GM18868 (cell line): Measurements from ENCODE around the gene MPV17L2.
A peak's percentile ranks its signal among the peaks of the same experiment; 100 is the strongest.
"Not testable (repeated sequence)": the region's sequence is repeated elsewhere in the genome, so short reads cannot be mapped to it uniquely, and the experiment has no call there.

ENCODE experiments used
- ATAC-seq: cut with Tn5 transposase; IDR thresholded peaks from one replicate; pipeline ENCODE4 v1.9.1; 2021; ENCODE audit warnings: mild to moderate bottlenecking, moderate library complexity; ENCODE audit not compliant: unreplicated experiment

The MPV17L2 gene

DNA sequence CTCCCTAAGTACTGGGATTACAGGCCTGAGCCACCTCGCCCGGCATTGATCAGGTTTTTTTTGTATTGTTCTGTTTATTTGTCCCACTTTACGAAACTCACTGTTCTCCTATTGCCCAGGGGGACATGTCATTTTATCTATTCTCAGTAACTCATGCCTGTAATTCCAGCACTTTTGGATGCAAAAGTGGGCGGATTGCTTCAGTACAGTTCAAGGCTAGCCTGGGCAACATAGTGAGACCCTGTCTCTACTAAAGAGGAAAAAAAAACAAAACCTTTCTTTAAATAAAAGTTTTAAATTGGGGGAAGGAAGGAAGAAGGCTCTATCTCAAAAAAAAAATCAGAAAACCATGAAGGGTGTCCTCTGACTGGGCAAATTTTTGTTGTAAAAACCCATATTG, 2.7 kb upstream of the MPV17L2 start:
- ATAC-seq: no peak

DNA sequence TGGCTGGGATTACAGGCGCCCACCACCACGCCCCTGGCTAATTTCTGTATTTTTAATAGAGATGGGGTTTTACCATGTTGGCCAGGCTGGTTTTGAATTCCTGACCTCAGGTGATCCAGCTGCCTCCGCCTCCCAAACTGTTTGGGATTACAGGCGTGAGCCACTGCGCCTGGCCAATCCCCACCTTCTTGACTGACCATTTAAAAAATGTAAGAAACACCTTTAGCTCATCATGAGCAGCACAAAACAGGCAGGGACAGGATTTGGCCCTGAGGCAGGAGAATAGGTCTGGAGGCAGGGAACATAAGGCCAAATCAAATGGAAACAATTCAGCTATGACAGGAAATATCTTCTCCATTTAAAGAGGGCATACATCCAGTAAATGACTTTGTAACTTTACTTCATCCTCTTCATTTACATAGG, 1.4 kb upstream of the MPV17L2 start:
- ATAC-seq: no peak

DNA sequence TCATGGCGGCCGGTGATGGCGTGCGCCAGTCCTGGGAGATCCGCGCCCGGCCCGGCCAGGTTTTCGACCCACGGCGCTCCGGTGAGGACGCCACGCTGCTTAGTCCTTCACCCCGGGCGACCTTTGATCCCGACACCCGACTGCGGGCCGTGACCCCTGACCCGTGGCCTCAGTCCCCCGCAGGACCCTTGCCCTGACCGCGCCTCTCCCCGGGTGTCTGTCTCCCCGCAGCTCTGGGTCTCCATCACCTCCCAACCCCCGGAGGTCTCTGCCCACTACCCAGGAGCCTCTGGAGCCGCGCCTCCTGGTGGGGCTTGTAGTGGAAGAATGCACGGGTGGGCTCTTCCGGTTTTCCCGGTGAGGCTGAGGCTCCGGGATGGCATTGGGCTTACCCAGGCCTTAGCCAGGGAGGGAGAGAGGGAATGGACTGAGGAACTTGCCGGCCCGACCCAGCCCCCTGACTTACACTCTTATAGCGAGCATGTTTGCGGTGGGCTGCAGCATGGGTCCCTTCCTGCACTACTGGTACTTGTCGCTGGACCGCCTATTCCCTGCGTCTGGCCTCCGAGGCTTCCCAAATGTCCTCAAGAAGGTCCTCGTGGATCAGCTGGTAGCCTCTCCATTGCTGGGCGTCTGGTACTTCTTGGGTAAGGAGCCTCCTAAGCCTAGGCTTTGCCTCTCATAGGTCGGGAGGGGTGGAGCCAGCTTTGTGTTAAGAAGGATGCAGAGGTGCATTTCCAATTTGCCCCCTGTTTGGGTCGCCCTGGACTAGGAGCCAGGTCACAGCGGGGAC, 566 bp downstream of the MPV17L2 start:
- no peak for ATAC-seq

DNA sequence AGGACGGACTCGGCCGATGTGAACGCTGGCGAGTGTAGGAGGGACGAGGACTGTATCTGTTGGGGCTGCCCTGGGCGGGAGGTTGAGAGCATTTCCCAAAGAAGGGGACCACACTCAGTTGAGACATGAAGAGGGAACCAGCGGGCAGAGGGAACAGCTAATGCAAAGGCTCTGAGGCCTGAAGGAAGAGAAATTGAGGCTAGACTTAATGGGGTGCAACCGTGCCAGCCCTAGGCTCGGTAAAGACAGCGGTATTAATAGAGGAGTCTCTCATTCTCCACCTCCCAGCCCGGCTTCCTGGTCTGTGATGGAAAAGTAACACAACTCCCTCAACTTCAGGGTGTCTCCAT, 1.1 kb downstream of the MPV17L2 start:
- ATAC-seq: no peak

DNA sequence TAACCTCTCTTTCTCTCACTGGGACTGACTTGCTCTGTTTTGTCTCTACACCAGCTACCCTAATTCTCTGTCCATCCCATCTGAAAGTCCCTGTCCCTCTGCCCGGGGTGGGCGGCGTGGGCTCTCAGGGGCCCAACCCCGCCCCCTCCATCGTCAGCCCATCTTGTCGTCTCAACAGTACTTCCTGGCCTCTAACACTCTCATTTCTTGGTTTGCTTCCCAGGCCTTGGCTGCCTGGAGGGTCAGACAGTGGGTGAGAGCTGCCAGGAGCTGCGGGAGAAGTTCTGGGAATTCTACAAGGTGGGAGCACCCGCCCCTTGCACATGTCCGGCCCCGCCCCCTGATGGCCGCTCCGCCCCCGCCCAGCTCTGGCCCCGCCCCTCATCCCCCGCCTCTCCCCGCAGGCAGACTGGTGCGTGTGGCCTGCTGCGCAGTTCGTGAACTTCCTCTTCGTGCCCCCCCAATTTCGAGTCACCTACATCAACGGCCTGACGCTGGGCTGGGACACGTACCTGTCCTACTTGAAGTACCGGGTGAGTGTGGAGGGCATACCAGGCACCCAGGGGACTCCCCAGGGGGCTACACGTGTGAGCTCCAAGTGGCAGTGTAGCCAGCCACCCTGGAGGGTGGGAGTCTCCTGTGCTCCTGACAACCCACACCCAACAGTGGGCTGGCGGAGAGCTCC, 1.7 kb downstream of the MPV17L2 start:
- ATAC-seq: no peak

DNA sequence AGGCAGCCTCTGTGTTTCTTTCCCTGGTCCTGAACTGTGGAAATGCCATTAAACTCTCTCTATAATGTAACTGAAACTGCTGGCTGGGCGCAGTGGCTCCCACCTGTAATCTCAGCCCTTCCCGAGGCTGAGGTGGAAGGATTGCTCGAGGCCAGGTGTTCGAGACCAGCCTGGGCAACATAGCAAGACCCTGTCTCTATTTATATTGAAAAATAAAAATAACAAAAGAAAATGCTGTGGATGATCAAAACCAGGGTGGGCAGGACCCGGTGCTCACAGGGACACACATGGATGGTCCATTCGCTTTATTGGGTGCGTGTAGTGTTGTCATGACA, 3.5 kb downstream of the MPV17L2 start:
- no peak for ATAC-seq

DNA sequence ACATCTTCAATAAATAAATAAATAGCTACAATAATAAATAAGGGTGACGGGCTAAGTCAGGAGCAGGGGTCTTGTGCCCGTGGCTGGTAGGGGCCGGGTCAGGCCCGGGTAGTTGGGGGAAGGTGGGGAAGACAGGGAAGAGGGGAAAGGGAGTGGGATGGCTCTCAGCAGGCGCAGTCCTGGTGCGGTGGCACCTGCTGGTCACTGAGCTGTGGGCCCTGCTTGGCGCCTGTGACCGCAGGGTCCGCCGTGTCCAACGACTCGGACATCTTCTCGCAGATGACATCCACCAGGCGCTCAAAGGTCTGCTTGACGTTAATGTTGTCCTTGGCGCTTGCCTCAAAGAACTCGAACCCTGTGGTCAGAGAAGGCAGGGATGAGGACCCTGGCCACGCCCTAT, 4.3 kb downstream of the MPV17L2 start:
- no peak for ATAC-seq

DNA sequence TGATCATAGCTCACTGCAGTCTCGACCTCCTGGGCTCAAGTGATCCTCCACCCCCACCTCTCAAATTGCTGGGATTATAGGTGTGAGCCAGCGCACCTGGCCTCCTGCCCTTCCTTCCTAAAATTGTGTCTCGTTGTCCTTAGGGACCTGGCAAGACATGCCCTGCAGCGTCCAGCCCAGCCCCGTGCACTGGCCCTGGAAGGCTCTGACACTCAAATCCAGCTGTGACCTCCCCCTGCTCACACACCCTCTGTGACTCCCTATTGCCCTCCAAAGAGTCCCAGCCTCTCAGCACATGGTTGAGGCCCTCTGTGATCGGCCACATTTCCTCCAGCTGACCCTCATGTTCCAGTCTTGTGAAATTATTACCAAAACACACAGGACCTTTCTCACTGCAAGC, 4.9 kb downstream of the MPV17L2 start:
- ATAC-seq: no peak

DNA sequence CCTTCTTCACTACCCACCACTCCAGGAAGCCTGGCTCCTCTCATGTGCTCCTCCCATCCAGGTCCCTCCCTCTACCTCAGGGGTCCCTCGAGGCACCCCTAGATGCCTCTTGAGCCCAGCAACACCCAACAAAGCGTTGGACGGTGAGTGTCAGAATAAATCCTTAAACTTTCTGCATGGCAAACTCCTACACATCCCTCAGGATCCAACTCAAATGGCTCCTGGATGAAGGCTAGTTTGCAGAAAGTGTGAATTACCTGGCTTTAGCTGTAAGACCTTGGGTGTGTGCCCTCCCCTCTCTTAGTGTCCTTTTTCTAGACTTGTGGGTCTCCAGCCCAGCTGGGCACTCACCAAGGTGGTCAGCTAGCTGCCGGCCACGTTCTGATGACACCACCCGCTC, 5.4 kb downstream of the MPV17L2 start:
- ATAC-seq: no peak

DNA sequence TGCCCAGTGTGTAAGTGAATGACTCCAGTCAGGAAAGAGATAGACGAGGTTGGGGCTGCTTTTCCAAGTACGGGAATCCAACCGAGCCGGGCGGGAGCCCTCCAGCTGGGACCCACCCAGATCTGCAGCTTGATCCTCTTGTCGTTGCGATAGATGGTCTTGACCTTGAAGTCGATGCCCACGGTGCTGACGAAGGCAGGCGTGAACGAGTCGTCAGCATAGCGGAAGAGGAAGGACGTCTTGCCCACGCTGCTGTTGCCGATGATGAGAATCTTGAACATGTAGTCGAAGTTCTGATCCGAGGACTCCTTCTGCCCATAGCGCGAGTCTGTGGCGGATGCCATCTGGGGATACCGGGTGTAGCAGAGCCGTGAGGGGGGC, 9.4 kb downstream of the MPV17L2 start:
- ATAC-seq: no peak

DNA sequence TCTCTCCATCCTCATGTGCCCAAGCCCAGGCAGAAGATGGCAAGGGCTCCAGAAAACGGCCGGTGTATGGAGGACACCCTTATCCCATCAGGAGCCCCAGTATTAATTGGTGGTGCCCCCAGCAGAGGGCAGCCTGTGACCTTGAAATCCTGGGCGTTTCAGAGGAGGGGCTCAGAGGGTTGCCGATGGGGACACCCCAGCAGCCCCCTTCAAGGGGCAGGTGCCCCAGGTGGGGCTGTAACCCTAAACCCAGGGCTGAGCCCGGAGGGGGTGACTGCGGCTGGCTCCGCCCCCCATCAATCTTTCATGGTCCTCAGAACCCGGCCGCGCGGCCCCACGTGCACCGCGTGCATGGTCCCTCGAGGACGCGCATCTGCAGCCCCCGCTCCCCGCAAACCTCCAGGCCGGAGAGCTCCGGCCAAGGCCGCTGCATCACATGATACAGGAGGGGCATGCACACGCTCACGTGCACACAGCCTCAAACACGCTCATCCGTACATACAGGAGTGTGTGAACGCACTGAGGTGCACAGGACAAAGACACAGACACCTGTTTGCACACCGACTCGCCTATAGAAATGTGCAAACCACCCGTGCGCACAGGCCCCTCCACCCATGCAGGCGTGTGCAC, 9.9 kb downstream of the MPV17L2 start:
- no peak for ATAC-seq

DNA sequence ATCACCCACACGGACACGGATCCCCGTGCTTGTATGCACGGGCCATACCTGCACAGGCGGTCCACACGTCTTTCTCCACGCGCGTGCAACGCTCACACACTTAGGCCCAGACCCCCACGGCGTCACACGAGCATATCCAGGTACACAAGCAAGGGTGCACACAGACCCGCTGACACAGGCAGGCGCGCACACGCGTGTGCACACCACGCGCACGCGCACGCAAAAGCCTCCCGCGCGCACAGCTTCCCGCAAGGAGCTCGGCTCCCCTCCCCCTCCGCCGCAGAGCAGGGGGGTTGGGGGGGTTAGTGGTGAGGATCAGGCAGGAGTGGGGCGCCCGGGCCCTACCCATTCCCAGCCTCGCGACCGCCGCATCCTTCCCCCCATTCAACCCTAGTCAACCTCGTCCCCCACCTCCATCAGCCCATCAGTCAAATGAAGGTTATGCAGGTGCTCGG, 10.4 kb downstream of the MPV17L2 start:
- ATAC-seq: no peak

DNA sequence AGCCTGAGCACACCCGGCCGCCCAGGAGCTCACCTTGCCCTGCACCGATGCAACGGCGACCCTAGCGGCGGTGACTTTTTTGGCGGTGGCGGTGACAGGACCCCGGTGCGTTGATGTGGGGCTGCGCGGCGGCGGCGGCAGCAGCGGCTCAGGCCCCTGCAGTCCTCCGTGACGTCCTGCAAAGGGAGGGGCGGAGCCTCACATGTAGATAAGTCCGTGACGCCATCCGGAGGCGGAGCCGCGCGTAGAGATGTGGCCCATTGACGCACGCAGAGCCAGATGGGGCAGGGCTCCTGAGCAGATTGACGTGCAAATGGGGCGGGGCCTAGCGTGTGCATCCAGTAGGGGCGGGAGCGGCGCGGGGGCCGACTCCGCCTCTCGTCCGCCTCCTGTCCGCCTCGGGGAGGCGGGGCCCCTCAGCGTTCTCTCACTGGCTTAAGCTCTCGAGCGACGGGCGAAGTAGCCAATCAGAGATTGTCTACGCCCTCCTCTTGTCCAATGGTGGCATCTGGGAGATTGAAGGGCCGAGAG, 10.9 kb downstream of the MPV17L2 start, which contains the start of gene RAB3A:
RAB3A (minus strand) TSS at position 180 of the 531 bp plus-strand sequence. CDS start 1,302 bp downstream, outside the sequence.
- peak; percentile 89 for ATAC-seq

DNA sequence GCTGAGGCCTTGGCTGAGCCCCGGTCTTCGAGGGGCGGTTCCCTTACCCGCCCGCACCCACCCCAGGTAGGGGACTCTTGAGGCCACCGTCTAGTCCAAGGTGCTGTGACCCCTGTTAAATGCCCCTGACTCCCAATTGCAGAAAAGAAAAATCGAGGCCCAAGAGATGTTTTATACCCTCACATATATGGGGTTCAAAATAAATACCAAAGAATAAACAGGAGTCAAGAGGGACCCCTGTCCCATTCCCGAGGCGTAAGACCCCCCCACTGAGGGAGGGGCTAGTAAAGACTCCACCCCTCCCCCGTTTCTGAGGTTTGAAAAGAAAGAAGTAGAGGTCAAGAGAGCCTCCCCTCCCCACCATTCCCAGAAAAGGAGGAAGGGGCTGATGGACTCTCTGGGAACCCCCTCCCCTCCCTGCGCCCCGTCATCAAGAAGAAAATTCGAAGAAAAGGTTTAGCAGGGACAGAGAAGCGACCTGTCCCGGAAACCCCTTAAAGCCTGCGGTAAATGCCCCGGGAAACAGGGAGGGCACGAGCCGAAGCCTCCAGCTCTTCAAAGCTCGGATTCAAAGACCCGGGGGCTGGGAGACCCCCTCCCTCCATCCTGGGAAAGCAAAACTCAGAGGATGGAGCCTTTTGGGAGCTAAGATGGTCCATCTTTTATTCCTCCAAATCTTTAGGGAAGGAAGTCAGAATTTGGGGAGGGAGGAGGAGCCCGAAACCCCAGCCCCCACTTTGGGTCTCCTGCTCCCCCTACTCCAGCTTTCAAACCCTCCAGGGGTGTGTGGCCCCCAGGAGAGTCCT, 11.6 kb downstream of the MPV17L2 start:
- ATAC-seq: peak; percentile 18

DNA sequence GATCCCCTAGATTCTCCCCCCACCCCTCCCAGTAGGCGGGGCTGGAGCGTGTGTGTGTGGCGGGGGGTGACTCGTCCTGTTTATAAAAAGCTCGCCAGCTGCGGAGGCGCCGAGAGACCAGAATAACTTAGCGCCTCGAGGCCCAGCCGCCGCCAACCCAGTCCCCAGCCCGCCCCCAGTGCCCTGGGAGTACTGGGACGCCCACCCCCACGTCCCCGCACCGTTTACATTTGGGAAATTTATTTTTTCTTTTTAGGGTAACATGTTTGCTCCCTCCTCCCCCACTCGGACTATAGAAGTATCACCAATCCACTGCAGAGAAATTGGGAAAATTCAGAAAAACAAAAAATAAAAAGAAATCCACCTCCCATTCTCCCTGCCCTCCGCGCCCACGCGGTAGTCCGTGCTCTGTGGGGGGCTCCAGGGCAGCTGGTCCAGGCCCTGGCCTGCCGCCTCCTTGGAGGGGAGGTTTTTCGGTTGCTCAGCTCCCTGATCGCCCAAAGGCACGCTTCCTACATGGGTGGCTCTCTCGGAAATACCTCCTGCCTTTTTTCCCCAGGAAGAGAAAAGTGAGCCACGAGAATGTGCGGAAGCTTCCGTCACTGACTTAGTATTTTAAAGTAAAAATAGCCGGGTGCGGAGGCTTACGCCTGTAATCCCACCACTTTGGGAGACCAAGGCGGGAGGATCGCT, 12.3 kb downstream of the MPV17L2 start:
- no peak for ATAC-seq

DNA sequence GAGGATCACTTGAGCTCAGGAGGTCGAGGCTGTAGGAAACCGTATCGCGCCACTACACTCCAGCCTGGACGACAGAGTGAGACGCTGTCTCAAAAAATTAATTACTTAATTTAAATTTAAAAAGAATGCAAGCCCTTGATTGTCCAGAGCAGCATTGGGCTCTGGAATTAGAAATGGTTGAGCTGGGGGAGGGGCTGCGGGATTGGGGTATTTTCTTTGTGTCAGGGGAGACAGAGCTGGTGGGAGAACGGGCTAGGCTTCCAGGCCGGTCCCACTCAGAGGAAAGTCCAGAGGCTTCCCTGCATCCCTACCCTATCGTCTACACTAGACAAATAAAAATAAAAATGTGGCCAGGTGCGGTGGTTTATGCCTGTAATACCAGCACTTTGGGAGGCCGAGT, 13.0 kb downstream of the MPV17L2 start:
- ATAC-seq: no peak

DNA sequence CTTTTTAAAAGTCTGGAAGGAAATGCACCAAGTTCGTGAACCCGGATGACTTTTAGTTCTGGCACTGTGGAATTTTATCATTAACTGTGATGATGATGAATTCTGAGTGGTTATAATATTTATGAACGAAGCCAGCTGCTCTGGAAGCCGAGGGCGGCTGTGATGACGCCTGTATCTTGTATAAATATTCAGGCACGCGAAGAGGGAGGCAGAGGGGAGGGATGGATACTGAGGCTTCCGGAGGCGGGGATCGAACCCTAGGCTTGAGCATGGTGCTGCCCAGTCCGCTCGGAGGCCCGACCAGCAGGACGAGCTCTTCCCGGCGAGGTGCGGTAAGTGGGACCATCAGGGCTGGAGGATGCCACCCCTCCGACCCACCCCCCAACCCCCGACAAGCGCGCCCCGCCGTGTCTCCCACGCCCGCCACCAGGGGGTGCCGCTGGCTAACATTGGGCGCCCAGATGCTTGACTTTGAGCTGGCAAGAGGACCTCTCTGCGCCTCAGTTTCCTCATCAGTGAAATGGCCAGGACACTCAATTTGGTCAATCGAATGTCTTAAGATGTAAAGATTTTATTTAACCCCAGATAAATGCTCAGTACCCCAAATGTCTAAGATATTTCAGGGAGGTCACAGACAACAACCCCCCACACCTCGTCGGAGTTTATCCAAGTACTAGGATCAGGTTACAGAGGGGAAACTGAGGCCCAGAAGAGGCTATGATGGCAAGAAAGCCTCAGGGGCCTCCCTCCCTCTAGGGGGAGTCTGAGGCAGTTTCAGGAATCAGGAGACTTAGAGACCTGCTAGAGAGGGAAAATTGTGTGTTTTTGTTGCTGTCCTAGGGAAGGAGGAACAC, 15.3 kb downstream of the MPV17L2 start:
- no peak for ATAC-seq

DNA sequence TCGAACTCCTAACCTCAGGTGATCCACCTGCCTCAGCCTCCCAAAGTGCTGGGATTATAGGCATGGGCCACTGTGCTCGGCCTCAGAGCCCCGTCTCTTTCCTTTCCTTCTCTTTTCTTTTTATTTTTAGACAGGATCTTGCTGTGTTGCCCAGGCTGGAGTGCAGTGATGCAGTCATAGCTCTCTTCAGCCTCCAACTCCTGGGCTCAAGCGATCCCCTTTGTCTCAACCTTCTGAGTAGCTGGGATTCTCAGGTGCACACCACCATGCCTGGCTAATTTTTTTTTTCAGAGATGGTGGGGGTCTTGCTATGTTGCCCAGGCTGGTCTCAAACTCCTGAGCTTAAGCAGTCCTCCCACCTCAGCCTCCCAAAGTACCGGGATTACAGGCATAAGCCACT, 16.9 kb downstream of the MPV17L2 start:
- ATAC-seq: not testable (repeated sequence)

DNA sequence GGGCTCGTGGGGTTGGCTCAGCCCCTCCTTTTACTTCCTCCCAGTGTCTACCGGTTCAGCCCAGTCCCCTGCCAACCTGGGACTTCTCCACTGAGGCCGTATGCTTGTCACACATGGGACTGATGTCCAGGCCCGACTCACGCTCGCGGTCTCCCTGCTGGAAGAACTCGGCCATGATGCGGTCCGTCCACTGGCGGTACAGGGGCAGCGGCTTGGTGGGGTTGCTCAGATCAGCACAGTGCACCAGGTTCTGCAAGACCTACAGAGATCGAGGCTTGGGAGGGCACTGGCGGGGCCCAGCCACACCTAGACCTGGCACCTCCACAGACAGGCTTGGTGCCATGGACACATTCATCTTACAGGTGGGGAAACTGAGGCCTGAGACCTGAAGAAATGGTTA, 18.7 kb downstream of the MPV17L2 start:
- ATAC-seq: no peak
